Liver (tissue), 3 donors: ENCODE data around the gene CCN2.
A peak's percentile ranks its signal among the peaks of the same experiment; 100 is the strongest.

ENCODE experiments used
- ATF3 ChIP-seq: IDR thresholded peaks from 2 replicates; pipeline ENCODE4 v1.6.1; 2016; ENCODE audit warnings: antibody characterized with exemption
- EGR1 ChIP-seq, 2 donors: IDR thresholded peaks; 2 replicates each; pipeline ENCODE4 v1.6.1; 2016 to 2018; ENCODE audit warnings: antibody characterized with exemption in 2 of 2, low read depth in 2 of 2
- JUND ChIP-seq, 2 donors: IDR thresholded peaks; 2 replicates each; pipeline ENCODE4 v1.6.1; 2016; ENCODE audit warnings: antibody characterized with exemption in 2 of 2
- RAD21 ChIP-seq, 2 donors: IDR thresholded peaks; 2 replicates each; pipeline ENCODE4 v1.6.1; 2016; ENCODE audit warnings: antibody characterized with exemption in 2 of 2, mild to moderate bottlenecking in 2 of 2
- REST ChIP-seq: IDR thresholded peaks from 2 replicates; pipeline ENCODE4 v1.6.1; 2016; ENCODE audit warnings: antibody characterized with exemption, mild to moderate bottlenecking
- RXRA ChIP-seq, 2 donors: IDR thresholded peaks; 2 replicates each; pipeline ENCODE4 v1.6.1; 2017 to 2018; ENCODE audit warnings: antibody characterized with exemption in 2 of 2, mild to moderate bottlenecking in 1 of 2
- TAF1 ChIP-seq: conservative IDR thresholded peaks from 2 replicates; pipeline ENCODE4 v1.6.1; 2016; ENCODE audit warnings: antibody characterized with exemption, mild to moderate bottlenecking
- YY1 ChIP-seq: IDR thresholded peaks from 2 replicates; pipeline ENCODE4 v1.6.1; 2016; ENCODE audit warnings: antibody characterized with exemption, mild to moderate bottlenecking
- TF ChIP-seq, protein P1 (sequence below): fragments of 150-350 bp; IDR thresholded peaks from 2 replicates; pipeline ENCODE4 v1.5.1; 2017; ENCODE audit warnings: improper control_type of control experiment, low read depth, low read length; ENCODE audit not compliant: missing input control
- TF ChIP-seq, protein P2 (sequence below): IDR thresholded peaks from 2 replicates; pipeline ENCODE4 v1.6.1; 2016; ENCODE audit warnings: antibody characterized with exemption
- TF ChIP-seq, protein P3 (sequence below): IDR thresholded peaks from 2 replicates; pipeline ENCODE4 v1.6.1; 2016; ENCODE audit warnings: antibody characterized with exemption
- donor health status: healthy.
- donor health status: healthy.

GRCh38 chr6:131951576-131952230 lies 531 bp upstream of the CCN2 start:
- TF ChIP-seq, protein P1, sequence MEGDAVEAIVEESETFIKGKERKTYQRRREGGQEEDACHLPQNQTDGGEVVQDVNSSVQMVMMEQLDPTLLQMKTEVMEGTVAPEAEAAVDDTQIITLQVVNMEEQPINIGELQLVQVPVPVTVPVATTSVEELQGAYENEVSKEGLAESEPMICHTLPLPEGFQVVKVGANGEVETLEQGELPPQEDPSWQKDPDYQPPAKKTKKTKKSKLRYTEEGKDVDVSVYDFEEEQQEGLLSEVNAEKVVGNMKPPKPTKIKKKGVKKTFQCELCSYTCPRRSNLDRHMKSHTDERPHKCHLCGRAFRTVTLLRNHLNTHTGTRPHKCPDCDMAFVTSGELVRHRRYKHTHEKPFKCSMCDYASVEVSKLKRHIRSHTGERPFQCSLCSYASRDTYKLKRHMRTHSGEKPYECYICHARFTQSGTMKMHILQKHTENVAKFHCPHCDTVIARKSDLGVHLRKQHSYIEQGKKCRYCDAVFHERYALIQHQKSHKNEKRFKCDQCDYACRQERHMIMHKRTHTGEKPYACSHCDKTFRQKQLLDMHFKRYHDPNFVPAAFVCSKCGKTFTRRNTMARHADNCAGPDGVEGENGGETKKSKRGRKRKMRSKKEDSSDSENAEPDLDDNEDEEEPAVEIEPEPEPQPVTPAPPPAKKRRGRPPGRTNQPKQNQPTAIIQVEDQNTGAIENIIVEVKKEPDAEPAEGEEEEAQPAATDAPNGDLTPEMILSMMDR: no peak
- TF ChIP-seq, protein P2, sequence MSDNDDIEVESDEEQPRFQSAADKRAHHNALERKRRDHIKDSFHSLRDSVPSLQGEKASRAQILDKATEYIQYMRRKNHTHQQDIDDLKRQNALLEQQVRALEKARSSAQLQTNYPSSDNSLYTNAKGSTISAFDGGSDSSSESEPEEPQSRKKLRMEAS: no peak
- TF ChIP-seq RXRA (IDR thresholded peaks at IDR 0.05): peak in 1 of 2 donors; percentile 1
- no peak for TF ChIP-seq ATF3
- TF ChIP-seq YY1: no peak
- no peak for TF ChIP-seq RAD21 (IDR thresholded peaks at IDR 0.05)
- TF ChIP-seq EGR1 (IDR thresholded peaks at IDR 0.05; ENCODE audit: low read depth in 2 of 2): no peak
- TF ChIP-seq, protein P3, sequence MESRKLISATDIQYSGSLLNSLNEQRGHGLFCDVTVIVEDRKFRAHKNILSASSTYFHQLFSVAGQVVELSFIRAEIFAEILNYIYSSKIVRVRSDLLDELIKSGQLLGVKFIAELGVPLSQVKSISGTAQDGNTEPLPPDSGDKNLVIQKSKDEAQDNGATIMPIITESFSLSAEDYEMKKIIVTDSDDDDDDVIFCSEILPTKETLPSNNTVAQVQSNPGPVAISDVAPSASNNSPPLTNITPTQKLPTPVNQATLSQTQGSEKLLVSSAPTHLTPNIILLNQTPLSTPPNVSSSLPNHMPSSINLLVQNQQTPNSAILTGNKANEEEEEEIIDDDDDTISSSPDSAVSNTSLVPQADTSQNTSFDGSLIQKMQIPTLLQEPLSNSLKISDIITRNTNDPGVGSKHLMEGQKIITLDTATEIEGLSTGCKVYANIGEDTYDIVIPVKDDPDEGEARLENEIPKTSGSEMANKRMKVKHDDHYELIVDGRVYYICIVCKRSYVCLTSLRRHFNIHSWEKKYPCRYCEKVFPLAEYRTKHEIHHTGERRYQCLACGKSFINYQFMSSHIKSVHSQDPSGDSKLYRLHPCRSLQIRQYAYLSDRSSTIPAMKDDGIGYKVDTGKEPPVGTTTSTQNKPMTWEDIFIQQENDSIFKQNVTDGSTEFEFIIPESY: peak; percentile 20
- no peak for TF ChIP-seq REST
- no peak for TF ChIP-seq JUND (IDR thresholded peaks at IDR 0.05)
- no peak for TF ChIP-seq TAF1
